GM23338 (cell line): Measurements from ENCODE around the gene PRPF40B. TPM values are rescaled to one million over a fixed set of nuclear protein-coding genes. Genes with fewer than 3 reads are reported as not detected.

Source experiments
- ATAC-seq: fragments of 200-7000 bp; cut with Tn5 transposase; 3 replicates; pipeline ENCODE4 v1.9.1; 2020
- DNase-seq: peaks from one replicate; pipeline ENCODE4 v3.0.0-alpha.2; 2015; ENCODE audit warnings: low spot score
- H2AFZ ChIP-seq: fragments of 200-600 bp; sonication (generic); 2 replicates; pipeline ENCODE4 v1.8.0; 2016; ENCODE audit warnings: antibody characterized with exemption, mild to moderate bottlenecking, moderate library complexity
- H3F3A ChIP-seq: fragments of 200-600 bp; sonication (generic); replicated peaks from 2 replicates; pipeline ENCODE4 v1.8.0; 2017; ENCODE audit warnings: antibody characterized with exemption, mixed run types, low read depth
- H3K27ac ChIP-seq: fragments of 200-600 bp; sonication (generic); 2 replicates; pipeline ENCODE4 v1.6.1; 2016; ENCODE audit warnings: low read depth
- H3K27me3 ChIP-seq: fragments of 200-600 bp; sonication (generic); 2 replicates; pipeline ENCODE4 v1.8.0; 2016; ENCODE audit warnings: mild to moderate bottlenecking, mixed run types, moderate library complexity; ENCODE audit not compliant: insufficient read depth
- H3K36me3 ChIP-seq: fragments of 200-600 bp; sonication (generic); 2 replicates; pipeline ENCODE4 v1.8.0; 2016; ENCODE audit warnings: mild to moderate bottlenecking; ENCODE audit not compliant: insufficient read depth
- H3K4me1 ChIP-seq: fragments of 200-600 bp; sonication (generic); 2 replicates; pipeline ENCODE4 v1.8.0; 2016; ENCODE audit warnings: mild to moderate bottlenecking, moderate library complexity; ENCODE audit not compliant: insufficient read depth
- H3K4me2 ChIP-seq: fragments of 200-600 bp; sonication (generic); 2 replicates; pipeline ENCODE4 v1.7.1; 2017; ENCODE audit warnings: mixed run types
- H3K4me3 ChIP-seq: fragments of 200-600 bp; sonication (generic); 2 replicates; pipeline ENCODE4 v1.6.1; 2016; ENCODE audit warnings: mixed run types
- H3K79me2 ChIP-seq: fragments of 200-600 bp; sonication (generic); replicated peaks from 2 replicates; pipeline ENCODE4 v1.8.0; 2017; ENCODE audit warnings: mild to moderate bottlenecking; ENCODE audit not compliant: insufficient read depth
- H3K9me2 ChIP-seq: fragments of 200-600 bp; sonication (generic); 2 replicates; pipeline ENCODE4 v1.8.0; 2017; ENCODE audit not compliant: insufficient read depth
- H4K20me1 ChIP-seq: fragments of 200-600 bp; sonication (generic); replicated peaks from 2 replicates; pipeline ENCODE4 v1.8.0; 2017; ENCODE audit warnings: mild to moderate bottlenecking; ENCODE audit not compliant: insufficient read depth
- H3K27ac Mint-ChIP-seq: 2 replicates; pipeline ENCODE4 v1.8.0; 2020; ENCODE audit warnings: inconsistent platforms, mild to moderate bottlenecking, moderate library complexity, mixed read lengths
- H3K27me3 Mint-ChIP-seq: 3 replicates; pipeline ENCODE4 v1.8.0; 2022; ENCODE audit warnings: low read depth, mild to moderate bottlenecking, moderate library complexity, mixed read lengths, inconsistent platforms; ENCODE audit not compliant: insufficient read depth, poor library complexity
- H3K36me3 Mint-ChIP-seq: 3 replicates; pipeline ENCODE4 v1.8.0; 2021; ENCODE audit warnings: low read depth, mild to moderate bottlenecking, inconsistent platforms, moderate library complexity, mixed read lengths
- H3K4me1 Mint-ChIP-seq: 3 replicates; pipeline ENCODE4 v1.8.0; 2020; ENCODE audit warnings: mild to moderate bottlenecking, inconsistent platforms, mixed read lengths
- H3K4me3 Mint-ChIP-seq: 3 replicates; pipeline ENCODE4 v1.8.0; 2021; ENCODE audit warnings: moderate library complexity, mild to moderate bottlenecking, inconsistent platforms, mixed read lengths
- H3K9me3 Mint-ChIP-seq: 3 replicates; pipeline ENCODE4 v1.8.0; 2020; ENCODE audit warnings: moderate library complexity, mild to moderate bottlenecking, inconsistent platforms, mixed read lengths
- CREB1 ChIP-seq: fragments of 250-450 bp; sonication (Bioruptor Pico); IDR thresholded peaks from 2 replicates; pipeline ENCODE4 v1.5.0; 2020; ENCODE audit warnings: low read depth, mild to moderate bottlenecking, moderate library complexity
- CTCF ChIP-seq, 2 experiments: fragments of 200-600 bp in 1 of 2; sonication (generic) in 1 of 2; conservative IDR thresholded peaks; 2 replicates each; pipeline versions ENCODE4 v1.5.1 to v1.6.1; 2016 to 2017; ENCODE audit warnings: antibody characterized with exemption in 2 of 2, low read depth in 2 of 2, mild to moderate bottlenecking in 2 of 2, moderate library complexity in 1 of 2
- ETS1 ChIP-seq: IDR thresholded peaks from 2 replicates; pipeline ENCODE4 v1.6.1; 2016; ENCODE audit warnings: antibody characterized with exemption
- EZH2 ChIP-seq: fragments of 200-600 bp; sonication (generic); IDR thresholded peaks from one replicate; pipeline ENCODE4 v1.8.0; 2017; ENCODE audit warnings: antibody characterized with exemption, mild to moderate bottlenecking, low read depth; ENCODE audit not compliant: unreplicated experiment
- EZH2phosphoT487 ChIP-seq: fragments of 200-600 bp; sonication (generic); IDR thresholded peaks from one replicate; pipeline ENCODE4 v1.8.1; 2018; ENCODE audit warnings: antibody characterized with exemption; ENCODE audit not compliant: unreplicated experiment
- JUNB ChIP-seq: IDR thresholded peaks from one replicate; pipeline ENCODE4 v1.6.1; 2016; ENCODE audit warnings: antibody characterized with exemption; ENCODE audit not compliant: unreplicated experiment
- NANOG ChIP-seq: IDR thresholded peaks from 2 replicates; pipeline ENCODE4 v1.6.1; 2016; ENCODE audit warnings: antibody characterized with exemption, borderline replicate concordance
- REST ChIP-seq: IDR thresholded peaks from one replicate; pipeline ENCODE4 v1.6.1; 2018; ENCODE audit warnings: antibody characterized with exemption; ENCODE audit not compliant: unreplicated experiment
- STAT1 ChIP-seq: IDR thresholded peaks from one replicate; pipeline ENCODE4 v1.6.1; 2016; ENCODE audit warnings: antibody characterized with exemption; ENCODE audit not compliant: unreplicated experiment
- ZNF114 ChIP-seq: fragments of 250-450 bp; sonication (Bioruptor Pico); IDR thresholded peaks from 2 replicates; pipeline ENCODE4 v1.5.0; 2020; ENCODE audit warnings: mild to moderate bottlenecking, moderate library complexity
- ZNF331 ChIP-seq: fragments of 250-450 bp; sonication (Bioruptor Pico); IDR thresholded peaks from 2 replicates; pipeline ENCODE4 v1.5.0; 2020; ENCODE audit warnings: low read depth, mild to moderate bottlenecking, moderate library complexity
- ZNF462 ChIP-seq: fragments of 250-450 bp; sonication (Bioruptor Pico); IDR thresholded peaks from 2 replicates; pipeline ENCODE4 v1.5.0; 2020; ENCODE audit warnings: mild to moderate bottlenecking, moderate library complexity
- polyA plus RNA-seq: library from polyadenylated mRNA; unstranded; fragments of >200 nt; fragmentation: Nextera tagmentation; extraction: Ambion mirVana; gene quantifications from 2 replicates; pipeline ENCODE4 v1.2.1, GENCODE V29; 2016
- total RNA-seq: library from RNA; depleted of rRNA; stranded (reverse); fragments of >200 nt; shearing (Covaris generic); gene quantifications from 2 replicates; pipeline ENCODE4 v1.2.3, GENCODE V29; 2014

PRPF40B gene
- total and polyA plus RNA-seq, 2 experiments from 2014 or later, result 17.9 to 19.0 TPM

- no peak overlapping the region for H2AFZ ChIP-seq
- H3K27ac ChIP-seq, result no peak overlapping the region
- no peak for DNase-seq
- Mint-ChIP-seq H3K4me3 (no peak overlapping the region), H3K27ac (no peak overlapping the region), H3K36me3 (no peaks in the 10 kb centered on the region; the same call in 2 of the 3 replicates), H3K27me3 (peaks cover 6% of the 10 kb centered on the region), H3K9me3 (no peaks in the 10 kb centered on the region; the same call in 2 of the 3 replicates), H3K4me1 (peaks cover 20% of the 10 kb centered on the region)
- no peak overlapping the region for H3K4me3 ChIP-seq
- ATAC-seq, result no peak
- 0 out of 2 replicates have a peak, but pooled peaks cover 2% of the 10 kb centered on the region for H3K27me3 ChIP-seq
- no peaks in the 10 kb centered on the region for H3F3A ChIP-seq
- H3K4me2 ChIP-seq, result no peak overlapping the region
- H3K36me3 ChIP-seq, result no peaks in the 10 kb centered on the region
- no peaks in the 10 kb centered on the region for H3K79me2 ChIP-seq
- H3K4me1 ChIP-seq, result 0 out of 2 replicates have a peak, but pooled peaks cover 8% of the 10 kb centered on the region
- no peaks in the 10 kb centered on the region for H3K9me2 ChIP-seq
- TF ChIP-seq CTCF (conservative IDR thresholded peaks at IDR 0.05; ENCODE audit: low read depth in 2 of 2) (no peak), NANOG (no peak), EZH2 (no peak), STAT1 (no peak), ETS1 (no peak), CREB1 (CRISPR knock-in tag) (no peak), ZNF114 (no peak), EZH2phosphoT487 (no peak), ZNF331 (CRISPR knock-in tag) (no peak), ZNF462 (no peak), REST (no peak), JUNB (no peak)
- H4K20me1 ChIP-seq, result no peaks in the 10 kb centered on the region
Observed at GRCh38 chr12:49615725-49616124, 7.6 kb upstream of the PRPF40B start.
